BE2C (cell line): Measurements from ENCODE around the gene TRAF3IP1.

Experiments
- DNase-seq: peaks from one replicate; pipeline ENCODE4 v3.0.0-alpha.2; 2020
- H3K27me3 ChIP-seq: fragments of 250-450 bp; sonication (Bioruptor Pico); 2 replicates; pipeline ENCODE4 v1.5.1; 2020; ENCODE audit warnings: mild to moderate bottlenecking
- H3K36me3 ChIP-seq: fragments of 250-450 bp; sonication (Bioruptor Pico); 2 replicates; pipeline ENCODE4 v1.5.1; 2020; ENCODE audit warnings: mild to moderate bottlenecking
- H3K4me1 ChIP-seq: fragments of 250-450 bp; sonication (Bioruptor Pico); 2 replicates; pipeline ENCODE4 v1.5.1; 2020
- H3K4me3 ChIP-seq: 2 replicates; pipeline ENCODE4 v1.5.1; 2011; ENCODE audit warnings: low read depth, low read length
- H3K9me3 ChIP-seq: fragments of 250-450 bp; sonication (Bioruptor Pico); 2 replicates; pipeline ENCODE4 v1.5.1; 2020
- TF ChIP-seq, protein P1 (sequence below): IDR thresholded peaks from 2 replicates; pipeline ENCODE4 v1.5.1; 2012; ENCODE audit warnings: mild to moderate bottlenecking, low read depth, low read length

The TRAF3IP1 gene

DNA sequence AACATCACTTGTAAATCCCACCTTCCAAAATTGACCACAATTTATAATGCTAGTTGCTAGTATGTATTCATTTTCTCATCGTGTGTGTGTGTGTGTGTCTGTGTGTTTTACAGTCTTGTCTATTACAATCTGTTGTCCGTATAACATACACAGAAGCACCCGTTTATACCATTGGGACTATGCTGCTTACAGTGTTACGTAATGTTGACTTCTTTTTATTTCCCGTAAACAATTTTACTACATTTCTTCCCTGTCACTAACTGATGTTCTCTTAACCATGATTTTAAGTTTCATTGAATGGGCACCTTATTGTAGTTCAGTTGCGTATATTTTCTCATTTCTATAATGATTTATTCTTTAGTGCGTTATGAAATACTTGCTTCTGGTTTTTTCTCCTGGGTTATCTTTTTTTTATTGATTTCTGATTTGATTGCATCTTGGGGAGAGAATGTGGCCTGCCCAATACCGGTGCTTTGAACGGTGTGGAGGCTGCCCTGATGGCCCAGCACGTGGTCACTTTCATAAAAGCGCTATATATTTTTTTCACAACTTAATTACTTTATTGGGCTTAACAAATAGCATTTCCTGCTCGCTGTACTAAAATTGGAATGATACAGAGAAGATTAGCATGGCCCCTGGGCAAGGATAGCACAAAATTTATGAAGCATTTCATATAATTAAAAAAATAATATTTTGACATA lies 91.9 kb downstream of the TRAF3IP1 start:
- DNase-seq, result no peak
- Histone ChIP-seq H3K9me3 (no peaks in the 10 kb centered on the region), H3K4me3 (no peak overlapping the region), H3K36me3 (no peaks in the 10 kb centered on the region), H3K4me1 (no peaks in the 10 kb centered on the region), H3K27me3 (no peaks in the 10 kb centered on the region)
- TF ChIP-seq, protein P1, sequence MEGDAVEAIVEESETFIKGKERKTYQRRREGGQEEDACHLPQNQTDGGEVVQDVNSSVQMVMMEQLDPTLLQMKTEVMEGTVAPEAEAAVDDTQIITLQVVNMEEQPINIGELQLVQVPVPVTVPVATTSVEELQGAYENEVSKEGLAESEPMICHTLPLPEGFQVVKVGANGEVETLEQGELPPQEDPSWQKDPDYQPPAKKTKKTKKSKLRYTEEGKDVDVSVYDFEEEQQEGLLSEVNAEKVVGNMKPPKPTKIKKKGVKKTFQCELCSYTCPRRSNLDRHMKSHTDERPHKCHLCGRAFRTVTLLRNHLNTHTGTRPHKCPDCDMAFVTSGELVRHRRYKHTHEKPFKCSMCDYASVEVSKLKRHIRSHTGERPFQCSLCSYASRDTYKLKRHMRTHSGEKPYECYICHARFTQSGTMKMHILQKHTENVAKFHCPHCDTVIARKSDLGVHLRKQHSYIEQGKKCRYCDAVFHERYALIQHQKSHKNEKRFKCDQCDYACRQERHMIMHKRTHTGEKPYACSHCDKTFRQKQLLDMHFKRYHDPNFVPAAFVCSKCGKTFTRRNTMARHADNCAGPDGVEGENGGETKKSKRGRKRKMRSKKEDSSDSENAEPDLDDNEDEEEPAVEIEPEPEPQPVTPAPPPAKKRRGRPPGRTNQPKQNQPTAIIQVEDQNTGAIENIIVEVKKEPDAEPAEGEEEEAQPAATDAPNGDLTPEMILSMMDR, result no peak

DNA sequence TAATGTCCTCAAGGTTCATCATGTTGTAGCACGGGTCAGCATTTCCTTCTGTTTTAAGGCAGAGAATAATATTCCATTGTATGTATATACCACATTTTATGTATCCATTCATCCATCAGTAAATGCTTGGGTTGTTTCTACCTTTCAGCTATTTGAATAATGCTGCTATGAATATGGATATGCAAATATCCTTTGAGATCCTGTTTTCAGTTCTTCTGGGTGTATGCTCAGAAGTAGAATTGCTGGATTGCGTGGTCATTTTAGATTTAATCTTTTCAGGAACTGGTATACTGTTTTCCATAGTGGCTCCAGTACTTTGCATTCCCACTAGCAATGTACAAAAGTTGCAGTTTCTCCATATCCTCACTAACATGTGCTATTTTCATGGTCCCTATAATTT lies 93.0 kb downstream of the TRAF3IP1 start:
- TF ChIP-seq, protein P1, result no peak
- Histone ChIP-seq H3K4me1 (no peaks in the 10 kb centered on the region), H3K9me3 (no peaks in the 10 kb centered on the region), H3K4me3 (no peak overlapping the region), H3K36me3 (no peaks in the 10 kb centered on the region), H3K27me3 (no peaks in the 10 kb centered on the region)
- no peak for DNase-seq

DNA sequence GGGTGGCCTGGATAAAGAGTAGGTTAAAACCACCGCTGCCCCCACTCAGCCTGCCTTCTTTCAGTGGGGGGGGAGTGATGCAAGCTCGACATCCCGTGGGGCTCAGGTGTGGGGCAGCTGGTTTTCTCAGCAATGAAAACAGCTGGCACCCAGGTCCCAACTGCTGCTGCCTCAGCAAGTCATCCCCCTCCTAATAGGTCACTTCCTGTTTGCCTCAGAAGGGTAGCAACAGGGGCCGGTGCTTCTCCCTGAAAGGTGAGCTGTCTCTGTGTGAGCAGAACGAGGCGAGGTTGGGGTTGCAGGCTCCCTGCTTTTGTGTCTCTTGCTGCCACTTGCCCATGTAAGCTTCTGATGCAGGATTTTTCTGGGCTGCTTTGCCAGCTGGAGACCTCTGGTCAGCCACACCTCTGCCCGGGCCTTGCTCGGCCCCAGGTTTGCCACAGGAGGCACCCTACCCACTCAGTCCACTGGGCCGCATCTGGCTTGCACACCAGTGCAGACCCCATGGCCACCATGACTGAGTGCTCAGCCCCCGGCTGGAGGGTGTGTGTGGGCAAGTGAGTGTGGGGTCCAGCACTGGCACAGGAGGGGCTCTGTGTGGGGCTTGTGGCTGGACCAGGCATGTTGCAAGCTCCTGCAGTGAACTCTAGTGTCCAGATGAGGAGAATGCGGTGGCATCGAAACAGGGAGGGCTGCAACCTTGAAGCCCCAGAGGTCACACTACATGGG lies 94.9 kb downstream of the TRAF3IP1 start:
- no peaks in the 10 kb centered on the region for H3K27me3 ChIP-seq
- no peak for DNase-seq
- no peaks in the 10 kb centered on the region for H3K4me1 ChIP-seq
- H3K4me3 ChIP-seq, result no peak overlapping the region
- TF ChIP-seq, protein P1, result no peak
- H3K36me3 ChIP-seq, result no peaks in the 10 kb centered on the region
- H3K9me3 ChIP-seq, result no peaks in the 10 kb centered on the region

DNA sequence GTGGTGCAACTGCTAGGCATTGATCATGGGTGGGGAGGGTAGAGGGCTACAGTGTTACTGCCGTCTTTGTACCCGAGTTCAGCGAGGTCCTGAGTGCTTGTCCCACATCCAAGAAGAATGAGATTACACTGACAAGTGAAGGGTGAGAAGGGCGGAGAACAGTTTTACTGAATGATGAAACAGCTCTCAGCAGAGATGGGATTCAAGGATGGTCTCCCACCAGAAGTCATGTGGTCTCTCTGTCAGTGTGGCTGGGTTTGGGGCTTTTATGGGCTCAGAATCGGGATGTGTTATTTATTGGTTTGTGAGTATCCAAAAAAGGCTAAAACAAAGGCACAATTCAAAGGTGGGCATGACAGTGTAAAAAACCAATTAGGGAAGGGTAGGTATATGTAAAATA lies 95.6 kb downstream of the TRAF3IP1 start:
- Histone ChIP-seq H3K36me3 (no peaks in the 10 kb centered on the region), H3K4me3 (no peak overlapping the region), H3K9me3 (no peaks in the 10 kb centered on the region), H3K27me3 (no peaks in the 10 kb centered on the region), H3K4me1 (no peaks in the 10 kb centered on the region)
- no peak for DNase-seq
- TF ChIP-seq, protein P1, result no peak

GRCh38 chr2:238418196-238418998 lies 98.1 kb downstream of the TRAF3IP1 start:
- TF ChIP-seq, protein P1, result no peak
- no peak overlapping the region for H3K4me3 ChIP-seq
- H3K27me3 ChIP-seq, result no peaks in the 10 kb centered on the region
- no peaks in the 10 kb centered on the region for H3K4me1 ChIP-seq
- no peaks in the 10 kb centered on the region for H3K36me3 ChIP-seq
- DNase-seq, result no peak
- no peaks in the 10 kb centered on the region for H3K9me3 ChIP-seq
